DMS53 treated with DMSO at 0.1 percent for 48 hours (cell line): ENCODE results near the gene EFNA5.

Experiments
- DNase-seq: peaks from one replicate; lab custom pipeline; 2025; ENCODE audit not compliant: unreplicated experiment; lab: John Stamatoyannopoulos, UW

Gene EFNA5

DNA sequence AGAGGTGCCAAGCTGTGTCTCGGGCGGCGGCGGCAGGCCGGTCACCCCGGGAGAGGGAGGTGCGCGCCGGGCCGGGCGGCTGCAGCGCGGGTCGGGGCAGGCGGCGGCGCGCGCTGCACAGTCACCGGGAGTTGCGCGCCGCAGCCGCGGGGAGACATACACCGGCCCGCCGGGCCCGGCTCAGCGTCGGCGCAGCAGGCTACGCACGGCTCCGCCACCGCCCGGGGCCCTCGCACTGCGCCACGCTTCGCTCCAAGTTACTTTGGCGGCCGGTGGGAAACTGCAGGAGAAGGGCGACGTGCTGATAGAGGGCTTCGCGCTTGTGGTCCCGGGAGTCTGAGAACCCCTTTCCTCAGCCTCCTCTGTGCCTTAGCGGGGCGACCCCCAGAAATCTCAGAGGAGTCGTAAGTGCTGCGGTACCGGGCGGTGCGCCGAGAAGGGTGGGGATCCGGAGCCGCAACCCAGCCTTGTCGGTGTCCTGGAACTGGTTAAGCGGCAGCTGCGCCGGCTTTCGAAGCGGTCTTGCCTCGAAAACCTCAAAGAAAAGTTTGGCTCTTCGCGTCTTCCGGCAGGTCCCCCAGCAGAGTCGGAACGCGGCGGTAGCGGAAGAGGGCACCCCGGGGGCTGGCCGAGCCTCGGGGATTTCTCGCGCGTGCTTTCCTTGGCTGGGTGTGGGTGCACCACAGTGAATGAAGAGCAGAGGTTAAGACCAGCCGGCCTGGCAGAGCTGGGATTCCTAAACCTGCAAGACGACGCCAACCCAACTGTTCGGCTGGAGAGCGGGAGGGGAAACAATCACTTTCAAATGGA lies at the start of gene EFNA5:
Gene EFNA5 (minus strand): TSS at position 6 of the 810 bp plus-strand sequence.
- DNase-seq, result peak; percentile 74

DNA sequence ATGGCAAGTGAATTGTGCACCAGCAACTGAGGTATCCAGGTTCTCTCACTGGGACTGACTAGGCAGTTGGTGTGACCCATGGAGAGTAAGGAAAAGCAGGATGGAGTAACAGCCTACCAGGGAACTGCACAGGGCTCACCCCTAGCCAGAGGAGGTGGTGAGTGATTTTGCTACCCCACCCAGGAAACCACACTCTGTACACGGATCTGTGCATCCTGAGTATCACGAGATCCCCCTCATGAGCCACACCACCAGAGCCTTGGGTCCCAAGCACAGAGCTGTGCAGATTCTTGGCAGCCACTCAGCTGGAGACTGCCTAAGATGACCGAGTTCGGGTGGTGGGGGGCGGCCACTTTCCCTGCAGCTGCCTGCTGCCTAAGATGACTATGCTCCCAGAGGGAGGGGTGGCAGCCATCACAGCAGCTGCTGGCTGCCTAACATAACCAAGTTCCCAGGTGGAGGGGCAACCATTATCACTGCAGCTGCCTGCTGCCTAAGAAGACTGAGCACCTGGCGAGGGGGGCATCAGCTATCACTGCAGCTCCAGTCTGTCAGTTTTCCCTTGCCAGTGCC lies 48.4 kb upstream of the EFNA5 start:
- no peak for DNase-seq

DNA sequence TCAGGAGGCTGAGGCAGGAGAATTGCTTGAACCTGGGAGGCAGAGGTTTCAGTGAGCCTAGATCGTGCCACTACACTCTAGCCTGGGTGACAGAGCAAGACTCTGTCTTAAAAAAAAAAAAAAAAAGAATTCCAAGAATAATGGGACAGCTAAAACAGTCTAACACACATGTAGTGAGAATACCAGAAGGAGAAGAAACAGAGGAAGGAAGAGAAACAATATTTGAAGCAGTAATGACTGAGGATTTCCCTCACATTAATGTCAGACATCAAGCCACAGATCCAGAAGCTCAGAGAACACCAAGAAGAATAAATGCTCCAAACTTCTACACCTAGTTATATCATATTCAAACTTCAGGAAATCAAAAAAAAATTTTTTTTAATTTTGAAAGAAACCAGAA lies 47.1 kb upstream of the EFNA5 start:
- no peak for DNase-seq

DNA sequence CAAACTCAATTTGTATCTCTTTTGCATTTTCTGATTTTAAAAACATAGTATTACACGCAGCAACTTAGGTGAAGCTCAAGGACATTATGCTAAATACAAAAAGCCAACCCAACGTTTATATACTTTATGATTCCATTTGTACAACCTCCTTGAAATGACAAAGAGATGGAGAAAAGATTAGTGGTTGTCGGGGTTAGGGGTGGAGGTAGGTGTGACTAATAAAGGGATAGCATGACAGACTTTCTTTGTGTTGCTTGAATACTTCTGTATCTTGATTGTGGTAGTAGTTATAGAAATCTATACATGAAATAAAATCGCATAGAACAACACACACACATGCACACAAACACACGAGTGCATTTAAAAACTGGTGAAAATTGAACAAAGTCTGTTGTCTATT lies 42.5 kb upstream of the EFNA5 start:
- no peak for DNase-seq

DNA sequence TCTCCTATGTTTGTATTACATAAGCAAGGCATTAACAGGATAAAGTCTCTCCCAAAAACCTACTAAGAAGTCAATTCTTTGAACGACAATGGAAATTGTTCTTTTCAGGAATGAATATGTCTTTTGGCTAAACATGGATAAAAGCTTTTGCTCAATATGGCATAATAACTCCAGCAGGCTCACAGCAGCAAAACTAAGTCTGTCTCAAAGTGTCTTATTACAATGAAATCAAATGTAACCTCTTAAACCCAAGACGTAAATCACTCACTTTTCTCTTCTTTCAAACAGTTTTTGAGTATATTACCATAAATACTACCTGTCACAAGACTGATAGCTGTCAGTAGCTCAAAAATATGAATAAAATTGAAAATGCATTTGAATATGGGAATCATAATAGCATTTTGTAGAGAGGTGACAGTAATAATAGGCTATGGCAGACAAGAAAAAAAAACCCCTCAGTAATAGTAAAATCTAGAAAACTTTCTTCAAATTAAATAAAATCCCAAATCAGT lies 41.7 kb upstream of the EFNA5 start:
- DNase-seq, result no peak

DNA sequence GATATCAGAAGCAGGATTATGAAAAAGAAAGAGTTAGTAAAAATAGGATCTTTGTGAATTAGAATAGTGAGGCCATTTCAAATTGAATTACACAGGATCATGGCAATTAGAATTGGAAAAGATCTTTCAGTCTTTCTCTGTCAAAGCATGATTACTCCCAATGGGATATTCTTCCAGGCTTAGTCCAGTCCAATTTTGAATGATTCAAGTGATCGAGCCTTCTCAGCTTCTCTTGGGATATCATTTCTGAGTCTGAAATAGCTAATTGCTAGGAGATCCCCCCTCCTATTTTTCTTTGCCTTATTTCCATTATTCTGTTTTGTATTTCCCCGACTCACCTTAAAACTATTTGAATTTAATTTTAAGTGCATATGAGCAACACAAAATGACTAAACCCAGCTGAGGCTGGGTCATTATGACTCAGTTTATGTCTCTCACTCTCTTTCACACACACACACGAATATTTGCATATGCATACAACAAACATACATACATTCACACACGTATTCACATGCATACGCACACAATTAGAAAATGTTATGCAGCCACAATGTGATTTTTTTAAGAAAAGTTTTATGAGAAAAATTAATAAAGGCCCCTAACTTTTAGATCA lies 34.8 kb upstream of the EFNA5 start:
- DNase-seq, result no peak

DNA sequence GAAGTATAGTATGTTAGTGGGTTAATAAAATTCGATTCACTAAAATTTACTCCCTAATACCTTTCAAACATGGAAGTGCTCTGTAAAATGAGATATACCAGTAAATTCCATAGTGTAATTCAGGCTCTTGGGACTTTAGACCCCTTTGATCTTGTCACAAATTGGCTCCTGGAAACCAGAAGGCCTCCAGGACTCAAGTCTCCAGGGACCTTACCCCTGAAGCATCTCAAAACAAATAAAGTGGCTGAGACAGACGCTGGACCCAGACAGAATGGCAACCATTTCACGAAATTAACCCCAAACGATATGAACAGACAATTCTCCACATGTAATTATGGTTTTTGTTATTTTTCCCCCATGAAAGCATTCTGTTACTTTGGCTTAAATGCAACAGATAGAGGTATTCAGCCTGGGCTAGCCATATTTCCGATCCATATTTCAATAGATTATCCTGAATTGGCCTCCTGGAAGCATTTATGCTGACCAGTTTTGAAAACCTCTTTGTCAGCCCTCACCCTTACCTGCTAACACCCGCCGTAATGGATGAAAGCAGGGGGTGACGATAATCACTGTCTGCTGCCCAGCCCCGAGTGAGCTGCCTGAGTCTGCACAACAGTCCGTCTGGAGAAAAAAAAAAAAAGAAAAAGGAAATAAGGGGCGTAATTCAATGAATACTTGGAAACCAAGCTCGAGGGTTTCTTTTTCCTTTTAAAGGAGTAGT lies 34.1 kb upstream of the EFNA5 start:
- no peak for DNase-seq

DNA sequence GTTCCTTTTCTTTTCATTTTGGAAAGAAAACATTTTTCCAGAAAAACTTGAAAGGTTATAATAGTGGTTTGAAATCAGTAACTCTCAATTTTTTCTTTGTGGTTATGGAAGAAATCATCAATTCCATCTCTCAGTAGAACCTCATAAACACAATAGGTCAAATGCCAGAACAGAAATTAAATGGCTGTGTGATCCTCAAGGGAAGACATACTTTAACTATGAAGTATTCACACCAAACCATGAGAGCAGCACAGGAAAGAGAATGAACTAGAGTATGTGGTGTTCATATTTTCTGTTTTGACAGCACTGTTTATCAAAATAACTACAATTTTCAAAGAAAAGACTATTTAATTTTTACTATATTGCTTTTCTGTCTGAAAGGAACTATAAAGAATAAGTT lies 29.7 kb upstream of the EFNA5 start:
- DNase-seq, result no peak

DNA sequence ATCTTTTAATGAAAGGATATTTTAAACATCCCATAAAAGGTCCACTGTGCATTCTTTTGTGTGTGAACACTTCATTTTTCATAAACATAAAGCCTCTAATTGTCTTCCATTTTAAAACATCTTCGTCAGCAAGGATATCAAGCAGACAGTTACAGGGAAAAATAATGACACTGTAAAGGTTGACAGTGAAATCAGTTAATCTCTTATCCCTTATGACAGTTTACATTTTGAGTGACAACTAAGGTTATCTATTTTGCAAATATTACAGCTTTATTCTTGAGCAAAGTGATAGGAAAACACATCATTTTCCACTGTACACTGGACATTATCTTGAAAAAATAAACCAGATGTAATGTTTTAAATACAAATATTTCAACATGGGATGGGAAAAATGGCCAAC lies 28.7 kb upstream of the EFNA5 start:
- no peak for DNase-seq

DNA sequence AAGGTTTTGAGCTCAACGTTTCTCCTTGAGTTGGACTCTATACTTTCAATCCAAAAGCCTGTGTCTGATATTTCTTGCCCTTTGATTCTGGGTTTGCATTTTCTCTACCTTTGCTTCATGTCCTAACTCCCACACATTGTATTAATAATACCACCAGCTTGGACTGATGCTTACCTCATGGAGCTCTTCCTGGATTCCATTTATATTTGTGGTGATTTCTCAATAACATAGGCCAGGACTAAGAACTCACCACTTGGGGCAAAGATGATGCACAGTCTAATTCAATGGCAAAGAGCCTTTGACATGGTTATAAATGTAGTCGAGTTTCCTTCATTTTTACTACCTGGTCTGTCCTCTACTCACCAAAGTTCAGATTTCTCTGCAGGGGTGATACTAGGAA lies 27.5 kb upstream of the EFNA5 start:
- DNase-seq, result no peak

DNA sequence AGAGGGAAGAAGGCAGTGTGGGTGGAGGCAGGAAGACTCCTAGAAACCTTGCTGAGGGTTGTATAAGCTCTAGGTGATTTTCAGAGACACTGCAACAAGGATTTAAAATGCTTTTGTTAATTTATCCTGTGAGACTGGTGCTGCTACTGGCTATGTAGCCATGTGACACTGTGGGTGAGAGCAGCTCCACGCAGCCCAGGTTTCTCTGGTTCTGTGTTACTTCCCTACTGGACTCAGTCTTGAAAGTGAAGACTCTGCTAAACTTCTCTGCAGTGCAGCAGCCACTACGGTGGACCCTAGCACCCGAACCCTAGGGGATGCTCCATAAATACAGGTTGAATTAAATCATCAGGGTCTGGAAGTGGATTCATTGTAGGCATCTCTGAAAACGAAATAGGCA lies 25.8 kb upstream of the EFNA5 start:
- DNase-seq, result no peak

DNA sequence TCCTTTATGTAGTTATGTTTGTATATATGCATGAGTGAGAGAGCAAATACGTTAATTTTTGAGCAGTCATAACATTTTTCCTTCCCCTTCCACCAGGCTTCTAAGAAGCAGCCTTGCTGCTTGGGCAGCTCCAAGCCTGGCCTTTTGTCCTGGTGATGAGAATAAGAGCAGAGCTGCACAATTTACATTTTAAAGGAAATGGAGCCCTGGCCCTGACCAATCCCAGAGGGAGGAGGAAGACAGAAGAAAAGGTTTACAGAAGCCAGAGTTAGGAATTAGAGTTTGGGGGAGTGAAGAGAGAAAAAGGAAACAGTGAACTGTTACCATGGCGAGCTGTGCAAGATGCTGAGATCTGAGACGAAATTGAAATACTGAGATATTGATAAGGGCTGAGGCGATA lies 25.3 kb upstream of the EFNA5 start:
- no peak for DNase-seq

DNA sequence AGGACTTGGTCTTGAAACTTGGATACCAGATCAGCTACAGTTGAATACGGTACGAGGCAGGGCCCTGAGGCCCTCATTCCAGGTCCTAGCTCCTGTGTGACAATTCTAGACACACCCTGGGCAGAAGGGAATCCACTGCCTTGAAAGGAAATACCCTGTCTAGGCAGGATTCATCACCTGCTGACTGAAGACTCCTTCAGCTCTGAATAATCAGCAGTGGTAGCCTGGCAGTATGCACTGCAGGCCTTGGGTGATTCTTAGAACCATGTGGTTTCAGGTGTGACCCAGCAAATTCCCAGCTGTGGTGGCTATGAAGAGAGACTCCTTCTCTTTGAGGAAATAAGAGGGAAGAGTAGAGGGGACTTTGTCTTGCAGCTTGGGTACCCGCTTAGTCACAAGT lies 17.2 kb upstream of the EFNA5 start:
- no peak for DNase-seq

DNA sequence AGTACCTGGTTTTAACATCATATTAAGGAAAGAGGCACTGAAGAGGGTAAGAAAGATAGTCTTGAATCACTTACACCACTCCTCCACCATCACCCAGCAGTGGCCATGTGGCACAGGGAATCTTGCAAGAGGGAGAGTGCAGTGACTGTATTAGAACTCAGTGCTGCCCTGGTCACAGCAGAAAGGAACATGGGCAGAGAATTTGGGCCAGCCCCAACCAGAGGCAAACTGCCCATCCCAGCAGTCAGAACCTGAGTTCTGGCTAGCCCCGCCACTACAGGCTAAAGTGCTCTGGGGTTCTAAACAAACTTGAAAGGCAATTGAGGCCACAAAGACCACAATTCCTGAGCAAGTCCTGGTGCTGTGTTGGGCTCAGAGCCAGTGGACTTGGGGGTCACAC lies 16.7 kb upstream of the EFNA5 start:
- DNase-seq, result no peak

DNA sequence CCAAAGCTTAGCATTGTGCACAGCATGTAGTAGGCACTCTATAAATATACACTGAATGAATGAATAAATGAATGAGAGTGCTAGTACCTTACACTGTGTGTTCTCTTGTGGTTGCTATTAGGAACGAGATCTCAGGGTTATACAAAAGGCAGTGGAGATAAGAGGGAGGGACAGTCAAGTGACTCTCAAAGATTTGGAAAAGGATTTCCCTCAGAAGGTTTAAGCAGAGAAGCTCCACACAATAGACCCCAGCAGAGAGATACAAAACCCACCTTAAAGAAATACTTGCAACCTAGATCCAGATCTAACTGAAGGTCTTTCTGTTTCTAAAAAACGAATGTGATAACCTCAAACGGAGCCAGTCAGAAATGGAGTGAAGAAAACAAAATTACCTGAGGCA lies 11.8 kb upstream of the EFNA5 start:
- DNase-seq, result no peak

DNA sequence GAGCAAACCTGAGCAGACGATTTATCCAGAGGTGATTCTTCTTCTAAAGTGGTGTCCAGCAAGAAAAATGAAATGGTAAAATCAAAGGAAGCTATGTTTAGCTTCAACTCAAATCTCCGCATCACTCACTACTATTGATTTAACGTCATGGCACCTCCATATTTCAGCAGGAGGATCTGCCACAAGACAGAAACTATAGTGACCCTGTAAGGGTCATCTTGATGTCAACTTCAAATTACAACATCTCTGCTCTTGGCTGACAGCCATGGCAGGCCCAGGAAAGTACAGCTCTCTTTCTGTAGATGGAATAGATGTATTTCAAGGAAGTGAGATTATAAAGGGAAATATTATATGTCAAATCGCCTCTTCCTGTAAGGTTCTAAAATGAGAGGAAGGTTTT lies 10.1 kb upstream of the EFNA5 start:
- no peak for DNase-seq

DNA sequence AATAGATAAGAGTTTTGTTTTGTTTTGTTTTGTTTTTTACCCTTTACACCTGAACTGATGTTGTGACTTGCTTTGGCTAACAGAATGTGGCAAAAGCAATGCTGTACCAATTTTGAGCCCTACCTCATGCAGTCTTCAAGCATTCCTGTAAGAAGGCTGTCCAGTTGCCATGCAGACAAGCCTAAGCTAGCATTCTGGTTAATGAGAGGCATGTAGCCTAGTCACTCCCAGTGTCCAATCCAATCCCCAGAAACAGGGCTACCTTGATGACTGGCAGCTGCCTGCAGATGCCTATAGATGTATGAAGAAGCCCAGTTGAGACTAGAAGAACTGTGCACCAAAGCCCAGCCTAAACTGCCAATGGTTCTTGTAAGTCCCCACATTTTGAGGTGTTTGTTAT lies 9.4 kb upstream of the EFNA5 start:
- no peak for DNase-seq

DNA sequence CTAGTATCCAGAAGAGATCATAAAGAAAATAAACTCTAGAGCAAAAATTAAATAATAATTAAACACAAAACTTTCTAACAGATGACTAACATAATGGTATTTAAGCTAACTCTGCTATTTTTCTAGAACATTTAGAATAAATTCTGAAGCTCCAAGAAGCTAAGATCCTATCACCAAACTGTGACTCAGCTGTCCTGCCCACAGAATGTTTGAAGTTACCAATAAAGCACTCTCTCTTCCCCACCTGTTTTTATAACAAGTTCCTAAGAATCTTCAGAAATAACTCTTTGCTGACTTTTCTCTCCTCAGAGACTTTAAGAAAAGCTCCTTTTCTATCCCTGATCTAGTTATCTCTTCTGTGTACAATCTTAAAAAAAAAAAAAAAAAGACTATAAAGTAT lies 6.0 kb upstream of the EFNA5 start:
- no peak for DNase-seq

DNA sequence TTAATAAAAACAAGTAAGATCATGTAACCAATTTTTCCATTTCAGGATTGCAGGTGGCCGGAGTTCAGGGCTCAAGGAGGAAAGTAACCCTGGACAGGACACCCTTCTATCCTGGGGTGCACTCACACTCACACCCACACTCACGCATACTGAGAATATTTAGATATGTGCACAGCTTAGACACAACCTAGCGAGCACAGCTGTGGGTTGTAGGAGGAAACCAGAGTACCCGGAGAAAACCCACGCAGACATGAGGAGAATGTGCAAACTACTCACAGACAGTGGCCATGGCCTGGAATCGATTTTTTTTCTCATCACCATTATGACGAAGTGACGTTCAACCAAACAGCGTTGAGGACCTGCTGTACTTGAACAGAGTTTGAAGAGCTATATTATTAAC lies 4.5 kb upstream of the EFNA5 start:
- no peak for DNase-seq

DNA sequence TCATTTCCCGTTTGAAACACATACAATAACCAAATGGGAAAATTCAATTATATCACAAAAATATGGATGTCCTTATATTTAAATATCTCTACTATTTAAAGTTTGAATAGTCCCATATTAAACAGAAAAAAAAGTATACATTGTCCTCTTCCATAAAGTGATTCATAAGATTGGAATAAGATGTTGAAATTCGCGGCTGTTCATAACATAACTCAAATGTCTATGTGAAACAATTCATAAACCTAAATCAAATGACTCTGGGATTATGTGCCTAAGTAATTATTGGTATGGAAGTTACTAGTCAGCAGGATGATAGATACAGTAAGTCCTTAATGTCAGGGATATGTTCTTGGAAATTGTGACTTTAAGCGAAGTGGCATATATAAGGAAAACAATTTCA lies 3.9 kb upstream of the EFNA5 start:
- DNase-seq, result no peak

DNA sequence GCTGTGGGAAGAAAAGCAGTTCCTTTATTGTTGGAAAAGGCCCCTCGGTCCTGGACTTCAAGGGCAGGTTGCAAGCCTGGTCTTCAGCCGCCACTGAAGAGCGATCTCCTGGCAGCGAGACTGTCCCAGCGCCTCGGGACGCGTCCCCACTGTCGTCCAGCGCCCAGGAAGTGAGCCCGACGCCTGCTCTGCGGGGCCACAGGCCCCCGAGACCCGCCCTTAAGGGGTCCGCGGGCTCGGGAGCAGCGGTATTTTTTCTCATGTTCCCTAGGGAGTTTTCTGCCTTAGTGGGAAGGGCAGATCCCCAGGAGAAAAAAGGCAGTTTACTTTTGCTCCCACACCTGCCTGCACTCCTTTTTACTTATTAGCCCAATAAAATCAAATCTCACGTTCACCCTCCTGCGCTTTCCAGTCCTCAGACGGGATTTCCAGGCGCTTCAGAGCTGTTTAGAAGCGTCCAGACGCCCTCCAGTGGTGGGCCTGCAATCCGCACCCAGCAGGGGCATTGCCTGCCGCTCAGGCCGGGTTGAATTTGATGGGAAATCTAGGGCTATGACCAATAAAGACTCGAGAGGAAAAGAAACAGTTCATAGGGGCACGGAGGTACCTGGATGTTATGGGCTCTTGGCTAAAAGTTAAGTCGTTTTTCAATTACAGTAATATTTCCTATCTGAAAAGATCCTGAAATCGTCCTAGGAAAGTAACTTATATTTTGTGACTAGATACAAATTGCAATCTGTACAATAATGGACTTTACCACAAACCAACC lies 2.8 kb upstream of the EFNA5 start:
- peak; percentile 89 for DNase-seq
